HEK293 (cell line): ENCODE data around the gene MTX2.

Experiments used
- CTCF ChIA-PET: fragments of 350-600 bp; formaldehyde crosslinking; extraction: SDS; loops from one replicate; lab custom pipeline; 2021; ENCODE audit warnings: antibody characterized with exemption; lab: Yijun Ruan, JAX
- POLR2A ChIA-PET: fragments of 300-600 bp; formaldehyde crosslinking; extraction: SDS; loops from one replicate; lab custom pipeline; 2020; ENCODE audit warnings: antibody characterized with exemption, inconsistent platforms; lab: Yijun Ruan, JAX
- H3K27ac ChIP-seq: fragments of 200-500 bp; sonication (Bioruptor generic); 2 replicates; pipeline ENCODE4 v1.5.1; 2014; ENCODE audit warnings: low read depth, low read length, control low read depth, inconsistent platforms; ENCODE audit errors: extremely low read depth
- H3K36me3 ChIP-seq, 2 experiments: fragments of 200-500 bp in 1 of 2; sonication (Bioruptor generic) in 1 of 2; 1 replicate in 1 of 2; 2 replicates in 1 of 2; pipeline ENCODE4 v1.5.1; 2014 to 2017; ENCODE audit warnings: inconsistent platforms in 2 of 2, low read length in 2 of 2; ENCODE audit not compliant: control insufficient read depth in 2 of 2, insufficient read depth in 1 of 2
- H3K4me1 ChIP-seq: fragments of 200-500 bp; sonication (Bioruptor generic); 2 replicates; pipeline ENCODE4 v1.5.1; 2014; ENCODE audit warnings: mild to moderate bottlenecking, low read length, inconsistent platforms; ENCODE audit not compliant: control insufficient read depth, insufficient read depth
- H3K4me3 ChIP-seq: 2 replicates; pipeline ENCODE4 v1.5.1; 2011; ENCODE audit warnings: low read depth, mild to moderate bottlenecking, control low read depth, low read length, moderate library complexity
- H3K9me3 ChIP-seq: fragments of 200-500 bp; sonication (Bioruptor generic); 2 replicates; pipeline ENCODE4 v1.5.1; 2014; ENCODE audit warnings: low read depth, low read length, inconsistent platforms; ENCODE audit not compliant: control insufficient read depth, insufficient read depth
- EGR2 ChIP-seq: fragments of 450-650 bp; formaldehyde crosslinking; IDR thresholded peaks from 2 replicates; pipeline ENCODE4 v1.5.1; 2016; ENCODE audit warnings: low read depth, missing biosample characterization, missing genetic modification characterization
- FEZF1 ChIP-seq: fragments of 450-650 bp; formaldehyde crosslinking; IDR thresholded peaks from 2 replicates; pipeline ENCODE4 v1.5.1; 2016; ENCODE audit warnings: missing biosample characterization, missing genetic modification characterization
- GLIS2 ChIP-seq: fragments of 450-650 bp; formaldehyde crosslinking; IDR thresholded peaks from 2 replicates; pipeline ENCODE4 v1.5.1; 2016; ENCODE audit warnings: missing biosample characterization, missing genetic modification characterization
- KLF7 ChIP-seq: fragments of 450-650 bp; formaldehyde crosslinking; IDR thresholded peaks from 2 replicates; pipeline ENCODE4 v1.5.1; 2016; ENCODE audit warnings: missing biosample characterization, missing genetic modification characterization, borderline replicate concordance
- KLF8 ChIP-seq: fragments of 450-650 bp; formaldehyde crosslinking; IDR thresholded peaks from 2 replicates; pipeline ENCODE4 v1.5.1; 2016; ENCODE audit warnings: missing biosample characterization, missing genetic modification characterization
- KLF9 ChIP-seq: fragments of 450-650 bp; formaldehyde crosslinking; IDR thresholded peaks from 2 replicates; pipeline ENCODE4 v1.5.1; 2016; ENCODE audit warnings: missing biosample characterization, missing genetic modification characterization, low read depth
- PRDM1 ChIP-seq: fragments of 450-650 bp; formaldehyde crosslinking; IDR thresholded peaks from 2 replicates; pipeline ENCODE4; 2016; ENCODE audit warnings: missing biosample characterization, missing genetic modification characterization
- SETDB1 ChIP-seq: IDR thresholded peaks from one replicate; pipeline ENCODE4 v1.6.1; 2017; ENCODE audit warnings: mild to moderate bottlenecking, low read length, moderate library complexity, mixed read lengths; ENCODE audit not compliant: insufficient read length
- SP7 ChIP-seq: fragments of 450-650 bp; formaldehyde crosslinking; IDR thresholded peaks from 2 replicates; pipeline ENCODE4 v1.5.1; 2016; ENCODE audit warnings: missing biosample characterization, missing genetic modification characterization
- TCF7L2 ChIP-seq: IDR thresholded peaks from 2 replicates; pipeline ENCODE4 v1.6.1; 2011; ENCODE audit warnings: low read depth, mild to moderate bottlenecking, inconsistent platforms, low read length, moderate library complexity, borderline replicate concordance
- ZBTB17 ChIP-seq: fragments of 450-650 bp; formaldehyde crosslinking; IDR thresholded peaks from 2 replicates; pipeline ENCODE4 v1.5.1; 2016; ENCODE audit warnings: missing biosample characterization, missing genetic modification characterization
- ZBTB48 ChIP-seq: fragments of 450-650 bp; formaldehyde crosslinking; IDR thresholded peaks from 2 replicates; pipeline ENCODE4 v1.5.1; 2016; ENCODE audit warnings: missing biosample characterization, missing genetic modification characterization
- ZNF202 ChIP-seq: fragments of 450-650 bp; formaldehyde crosslinking; IDR thresholded peaks from 2 replicates; pipeline ENCODE4 v1.5.1; 2016; ENCODE audit warnings: missing biosample characterization, missing genetic modification characterization, borderline replicate concordance
- ZNF239 ChIP-seq: fragments of 450-650 bp; formaldehyde crosslinking; IDR thresholded peaks from 2 replicates; pipeline ENCODE4 v1.5.1; 2016; ENCODE audit warnings: missing biosample characterization, missing genetic modification characterization
- ZNF302 ChIP-seq: fragments of 450-650 bp; formaldehyde crosslinking; IDR thresholded peaks from 2 replicates; pipeline ENCODE4 v1.5.1; 2016; ENCODE audit warnings: missing biosample characterization, missing genetic modification characterization, low read depth
- ZNF341 ChIP-seq: fragments of 450-650 bp; formaldehyde crosslinking; IDR thresholded peaks from 2 replicates; pipeline ENCODE4; 2016; ENCODE audit warnings: low read depth, missing biosample characterization, missing genetic modification characterization
- ZNF391 ChIP-seq: fragments of 450-650 bp; formaldehyde crosslinking; IDR thresholded peaks from 2 replicates; pipeline ENCODE4 v1.5.1; 2016; ENCODE audit warnings: low read depth, missing biosample characterization, missing genetic modification characterization, borderline replicate concordance
- ZNF473 ChIP-seq: fragments of 450-650 bp; formaldehyde crosslinking; IDR thresholded peaks from 2 replicates; pipeline ENCODE4 v1.5.1; 2017; ENCODE audit warnings: missing biosample characterization, missing genetic modification characterization
- ZNF549 ChIP-seq: fragments of 450-650 bp; IDR thresholded peaks from 2 replicates; pipeline ENCODE4 v1.5.1; 2018; ENCODE audit warnings: missing biosample characterization, missing genetic modification characterization, mild to moderate bottlenecking, inconsistent platforms, moderate library complexity
- ZNF621 ChIP-seq: fragments of 450-650 bp; formaldehyde crosslinking; IDR thresholded peaks from 2 replicates; pipeline ENCODE4 v1.5.1; 2017; ENCODE audit warnings: missing biosample characterization, missing genetic modification characterization
- ZNF658 ChIP-seq: fragments of 450-650 bp; formaldehyde crosslinking; IDR thresholded peaks from 2 replicates; pipeline ENCODE4; 2016; ENCODE audit warnings: missing biosample characterization, missing genetic modification characterization
- ZNF785 ChIP-seq: fragments of 450-650 bp; formaldehyde crosslinking; IDR thresholded peaks from 2 replicates; pipeline ENCODE4 v1.5.1; 2016; ENCODE audit warnings: missing biosample characterization, missing genetic modification characterization
- ZNF792 ChIP-seq: fragments of 450-650 bp; formaldehyde crosslinking; IDR thresholded peaks from 2 replicates; pipeline ENCODE4 v1.5.1; 2016; ENCODE audit warnings: missing biosample characterization, missing genetic modification characterization
- TF ChIP-seq, protein P1 (sequence below): fragments of 450-650 bp; formaldehyde crosslinking; IDR thresholded peaks from 2 replicates; pipeline ENCODE4 v1.5.1; 2017; ENCODE audit warnings: missing biosample characterization, missing genetic modification characterization
- TF ChIP-seq, protein P2 (sequence below): fragments of 450-650 bp; formaldehyde crosslinking; IDR thresholded peaks from 2 replicates; pipeline ENCODE4 v1.5.1; 2017; ENCODE audit warnings: missing biosample characterization, missing genetic modification characterization
- TF ChIP-seq, protein P3 (sequence below): fragments of 450-650 bp; formaldehyde crosslinking; IDR thresholded peaks from 2 replicates; pipeline ENCODE4 v1.5.1; 2017; ENCODE audit warnings: missing biosample characterization, missing genetic modification characterization
- TF ChIP-seq, protein P4 (sequence below): fragments of 450-650 bp; formaldehyde crosslinking; IDR thresholded peaks from 2 replicates; pipeline ENCODE4 v1.5.1; 2016; ENCODE audit warnings: missing biosample characterization, missing genetic modification characterization
- TF ChIP-seq, protein P5 (sequence below): fragments of 450-650 bp; formaldehyde crosslinking; IDR thresholded peaks from 2 replicates; pipeline ENCODE4 v1.5.1; 2016; ENCODE audit warnings: missing biosample characterization, missing genetic modification characterization
- TF ChIP-seq, protein P6 (sequence below): fragments of 450-650 bp; IDR thresholded peaks from 2 replicates; pipeline ENCODE4 v1.5.1; 2018; ENCODE audit warnings: missing biosample characterization, missing genetic modification characterization

Gene MTX2

DNA sequence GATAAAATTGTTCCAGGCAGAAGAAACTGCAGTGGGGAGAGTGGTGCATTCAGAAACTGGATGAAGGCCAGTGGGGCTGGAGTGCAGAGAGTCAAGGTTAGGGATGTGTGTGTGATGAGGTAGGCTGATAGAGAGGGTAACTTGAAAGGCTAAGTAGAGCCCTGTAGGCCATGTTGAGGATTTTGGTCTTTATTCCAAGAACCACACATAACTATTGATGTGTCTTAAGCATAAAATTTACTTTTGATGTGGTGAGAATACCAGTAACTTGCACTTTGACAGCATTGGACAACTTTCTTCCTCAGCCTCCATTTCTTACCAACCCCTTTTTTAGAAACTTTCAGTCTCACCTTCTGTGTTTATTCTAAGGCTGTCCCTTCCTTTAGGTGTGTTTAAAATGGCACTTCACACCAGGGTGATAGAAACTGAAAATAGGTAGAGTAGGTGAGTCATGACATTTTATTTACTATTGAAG, 22.6 kb downstream of the MTX2 start:
- Histone ChIP-seq H3K27ac (no peak overlapping the region), H3K36me3 (no peaks in the 10 kb centered on the region), H3K4me3 (no peak overlapping the region), H3K9me3 (no peaks in the 10 kb centered on the region), H3K4me1 (peaks cover 22% of the 10 kb centered on the region)
- ChIA-PET POLR2A (no interaction called here), CTCF (no interaction called here)
- TF ChIP-seq, protein P1, sequence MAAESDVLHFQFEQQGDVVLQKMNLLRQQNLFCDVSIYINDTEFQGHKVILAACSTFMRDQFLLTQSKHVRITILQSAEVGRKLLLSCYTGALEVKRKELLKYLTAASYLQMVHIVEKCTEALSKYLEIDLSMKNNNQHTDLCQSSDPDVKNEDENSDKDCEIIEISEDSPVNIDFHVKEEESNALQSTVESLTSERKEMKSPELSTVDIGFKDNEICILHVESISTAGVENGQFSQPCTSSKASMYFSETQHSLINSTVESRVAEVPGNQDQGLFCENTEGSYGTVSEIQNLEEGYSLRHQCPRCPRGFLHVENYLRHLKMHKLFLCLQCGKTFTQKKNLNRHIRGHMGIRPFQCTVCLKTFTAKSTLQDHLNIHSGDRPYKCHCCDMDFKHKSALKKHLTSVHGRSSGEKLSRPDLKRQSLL: no peak
- TF ChIP-seq ZNF785 (tag by site-specific recombination): no peak
- no peak for TF ChIP-seq ZNF621 (tag by site-specific recombination)
- no peak for TF ChIP-seq EGR2 (tag by site-specific recombination)
- TF ChIP-seq, protein P2, sequence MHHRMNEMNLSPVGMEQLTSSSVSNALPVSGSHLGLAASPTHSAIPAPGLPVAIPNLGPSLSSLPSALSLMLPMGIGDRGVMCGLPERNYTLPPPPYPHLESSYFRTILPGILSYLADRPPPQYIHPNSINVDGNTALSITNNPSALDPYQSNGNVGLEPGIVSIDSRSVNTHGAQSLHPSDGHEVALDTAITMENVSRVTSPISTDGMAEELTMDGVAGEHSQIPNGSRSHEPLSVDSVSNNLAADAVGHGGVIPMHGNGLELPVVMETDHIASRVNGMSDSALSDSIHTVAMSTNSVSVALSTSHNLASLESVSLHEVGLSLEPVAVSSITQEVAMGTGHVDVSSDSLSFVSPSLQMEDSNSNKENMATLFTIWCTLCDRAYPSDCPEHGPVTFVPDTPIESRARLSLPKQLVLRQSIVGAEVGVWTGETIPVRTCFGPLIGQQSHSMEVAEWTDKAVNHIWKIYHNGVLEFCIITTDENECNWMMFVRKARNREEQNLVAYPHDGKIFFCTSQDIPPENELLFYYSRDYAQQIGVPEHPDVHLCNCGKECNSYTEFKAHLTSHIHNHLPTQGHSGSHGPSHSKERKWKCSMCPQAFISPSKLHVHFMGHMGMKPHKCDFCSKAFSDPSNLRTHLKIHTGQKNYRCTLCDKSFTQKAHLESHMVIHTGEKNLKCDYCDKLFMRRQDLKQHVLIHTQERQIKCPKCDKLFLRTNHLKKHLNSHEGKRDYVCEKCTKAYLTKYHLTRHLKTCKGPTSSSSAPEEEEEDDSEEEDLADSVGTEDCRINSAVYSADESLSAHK (tag by site-specific recombination): 0 out of 2 replicates have a peak, but pooled peaks have one; percentile 10
- TF ChIP-seq ZNF792 (tag by site-specific recombination): no peak
- TF ChIP-seq FEZF1 (tag by site-specific recombination): no peak
- TF ChIP-seq KLF7 (tag by site-specific recombination): no peak
- TF ChIP-seq SP7 (tag by site-specific recombination): no peak
- TF ChIP-seq, protein P3, sequence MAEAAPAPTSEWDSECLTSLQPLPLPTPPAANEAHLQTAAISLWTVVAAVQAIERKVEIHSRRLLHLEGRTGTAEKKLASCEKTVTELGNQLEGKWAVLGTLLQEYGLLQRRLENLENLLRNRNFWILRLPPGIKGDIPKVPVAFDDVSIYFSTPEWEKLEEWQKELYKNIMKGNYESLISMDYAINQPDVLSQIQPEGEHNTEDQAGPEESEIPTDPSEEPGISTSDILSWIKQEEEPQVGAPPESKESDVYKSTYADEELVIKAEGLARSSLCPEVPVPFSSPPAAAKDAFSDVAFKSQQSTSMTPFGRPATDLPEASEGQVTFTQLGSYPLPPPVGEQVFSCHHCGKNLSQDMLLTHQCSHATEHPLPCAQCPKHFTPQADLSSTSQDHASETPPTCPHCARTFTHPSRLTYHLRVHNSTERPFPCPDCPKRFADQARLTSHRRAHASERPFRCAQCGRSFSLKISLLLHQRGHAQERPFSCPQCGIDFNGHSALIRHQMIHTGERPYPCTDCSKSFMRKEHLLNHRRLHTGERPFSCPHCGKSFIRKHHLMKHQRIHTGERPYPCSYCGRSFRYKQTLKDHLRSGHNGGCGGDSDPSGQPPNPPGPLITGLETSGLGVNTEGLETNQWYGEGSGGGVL (tag by site-specific recombination): no peak
- TF ChIP-seq KLF9: no peak
- TF ChIP-seq KLF8 (tag by site-specific recombination): no peak
- TF ChIP-seq ZNF341 (tag by site-specific recombination): no peak
- no peak for TF ChIP-seq TCF7L2
- TF ChIP-seq ZNF658: no peak
- peak; percentile 52 for TF ChIP-seq PRDM1 (tag by site-specific recombination)
- TF ChIP-seq, protein P4, sequence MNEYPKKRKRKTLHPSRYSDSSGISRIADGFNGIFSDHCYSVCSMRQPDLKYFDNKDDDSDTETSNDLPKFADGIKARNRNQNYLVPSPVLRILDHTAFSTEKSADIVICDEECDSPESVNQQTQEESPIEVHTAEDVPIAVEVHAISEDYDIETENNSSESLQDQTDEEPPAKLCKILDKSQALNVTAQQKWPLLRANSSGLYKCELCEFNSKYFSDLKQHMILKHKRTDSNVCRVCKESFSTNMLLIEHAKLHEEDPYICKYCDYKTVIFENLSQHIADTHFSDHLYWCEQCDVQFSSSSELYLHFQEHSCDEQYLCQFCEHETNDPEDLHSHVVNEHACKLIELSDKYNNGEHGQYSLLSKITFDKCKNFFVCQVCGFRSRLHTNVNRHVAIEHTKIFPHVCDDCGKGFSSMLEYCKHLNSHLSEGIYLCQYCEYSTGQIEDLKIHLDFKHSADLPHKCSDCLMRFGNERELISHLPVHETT (tag by site-specific recombination): no peak
- TF ChIP-seq, protein P5, sequence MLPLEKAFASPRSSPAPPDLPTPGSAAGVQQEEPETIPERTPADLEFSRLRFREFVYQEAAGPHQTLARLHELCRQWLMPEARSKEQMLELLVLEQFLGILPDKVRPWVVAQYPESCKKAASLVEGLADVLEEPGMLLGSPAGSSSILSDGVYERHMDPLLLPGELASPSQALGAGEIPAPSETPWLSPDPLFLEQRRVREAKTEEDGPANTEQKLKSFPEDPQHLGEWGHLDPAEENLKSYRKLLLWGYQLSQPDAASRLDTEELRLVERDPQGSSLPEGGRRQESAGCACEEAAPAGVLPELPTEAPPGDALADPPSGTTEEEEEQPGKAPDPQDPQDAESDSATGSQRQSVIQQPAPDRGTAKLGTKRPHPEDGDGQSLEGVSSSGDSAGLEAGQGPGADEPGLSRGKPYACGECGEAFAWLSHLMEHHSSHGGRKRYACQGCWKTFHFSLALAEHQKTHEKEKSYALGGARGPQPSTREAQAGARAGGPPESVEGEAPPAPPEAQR (tag by site-specific recombination): no peak
- TF ChIP-seq ZNF391 (tag by site-specific recombination): no peak
- TF ChIP-seq ZBTB17 (tag by site-specific recombination): peak; percentile 52; the same call in 1 of the 2 replicates
- no peak for TF ChIP-seq ZNF302 (tag by site-specific recombination)
- no peak for TF ChIP-seq GLIS2
- no peak for TF ChIP-seq ZNF202 (tag by site-specific recombination)
- TF ChIP-seq ZBTB48: no peak
- TF ChIP-seq, protein P6, sequence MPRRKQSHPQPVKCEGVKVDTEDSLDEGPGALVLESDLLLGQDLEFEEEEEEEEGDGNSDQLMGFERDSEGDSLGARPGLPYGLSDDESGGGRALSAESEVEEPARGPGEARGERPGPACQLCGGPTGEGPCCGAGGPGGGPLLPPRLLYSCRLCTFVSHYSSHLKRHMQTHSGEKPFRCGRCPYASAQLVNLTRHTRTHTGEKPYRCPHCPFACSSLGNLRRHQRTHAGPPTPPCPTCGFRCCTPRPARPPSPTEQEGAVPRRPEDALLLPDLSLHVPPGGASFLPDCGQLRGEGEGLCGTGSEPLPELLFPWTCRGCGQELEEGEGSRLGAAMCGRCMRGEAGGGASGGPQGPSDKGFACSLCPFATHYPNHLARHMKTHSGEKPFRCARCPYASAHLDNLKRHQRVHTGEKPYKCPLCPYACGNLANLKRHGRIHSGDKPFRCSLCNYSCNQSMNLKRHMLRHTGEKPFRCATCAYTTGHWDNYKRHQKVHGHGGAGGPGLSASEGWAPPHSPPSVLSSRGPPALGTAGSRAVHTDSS (tag by site-specific recombination): no peak
- TF ChIP-seq SETDB1: no peak
- no peak for TF ChIP-seq ZNF549 (tag by site-specific recombination)
- no peak for TF ChIP-seq ZNF473
- no peak for TF ChIP-seq ZNF239
